SIG-M5 treated with dmso at 0.1 percent for 504 hours (cell line): ENCODE results near the gene DAG1.

Experiments
- DNase-seq: peaks from one replicate; lab custom pipeline; 2025; ENCODE audit not compliant: unreplicated experiment; lab: John Stamatoyannopoulos, UW

Gene DAG1

GRCh38 chr3:49469936-49470713 lies at the start of gene DAG1:
TSS of gene DAG1 (plus strand) at chr3:49470267. CDS start at chr3:49510535, 40,268 bp downstream.
- peak; percentile 91 for DNase-seq

- no peak for DNase-seq
These were observed 48.1 kb upstream of the DAG1 start for GRCh38 chr3:49421890-49422378.

GRCh38 chr3:49422379-49423248 lies 47.5 kb upstream of the DAG1 start, which contains the start of gene AMT:
TSS of gene AMT (minus strand) at chr3:49422473. CDS start at chr3:49422450, 23 bp downstream.
- no peak for DNase-seq

- no peak for DNase-seq
These were observed 45.3 kb upstream of the DAG1 start for GRCh38 chr3:49424816-49425215.

GRCh38 chr3:49427586-49427985 lies 42.5 kb upstream of the DAG1 start:
- DNase-seq, result no peak

- peak; percentile 36 for DNase-seq
These were observed 41.4 kb upstream of the DAG1 start for GRCh38 chr3:49428752-49429080.

- DNase-seq, result no peak
These were observed 35.3 kb upstream of the DAG1 start for GRCh38 chr3:49434731-49435130.

GRCh38 chr3:49445391-49445790 lies 24.7 kb upstream of the DAG1 start:
- no peak for DNase-seq

GRCh38 chr3:49453621-49454020 lies 16.4 kb upstream of the DAG1 start:
- DNase-seq, result no peak

- no peak for DNase-seq
These were observed 15.6 kb upstream of the DAG1 start for GRCh38 chr3:49454458-49454857.

- no peak for DNase-seq
These were observed 15.0 kb upstream of the DAG1 start for GRCh38 chr3:49454898-49455681.

- DNase-seq, result no peak
These were observed 13.6 kb upstream of the DAG1 start for GRCh38 chr3:49456466-49456865.

- DNase-seq, result no peak
These were observed 9.7 kb upstream of the DAG1 start for GRCh38 chr3:49460188-49460890.

GRCh38 chr3:49460956-49461355 lies 9.1 kb upstream of the DAG1 start:
- DNase-seq, result no peak

- DNase-seq, result no peak
These were observed 8.5 kb upstream of the DAG1 start for GRCh38 chr3:49461443-49462171.

- no peak for DNase-seq
These were observed 7.8 kb upstream of the DAG1 start for GRCh38 chr3:49462222-49462621.

- DNase-seq, result peak; percentile 12
These were observed 4.6 kb upstream of the DAG1 start for GRCh38 chr3:49465270-49466034.

GRCh38 chr3:49466085-49466484 lies 4.0 kb upstream of the DAG1 start:
- DNase-seq, result no peak
